Measurements from ENCODE around the gene PACSIN3.

- TF ChIP-seq CTCF (conservative IDR thresholded peaks at IDR 0.05; ENCODE audit: low read depth, low read length) (no peak), EZH2 (IDR thresholded peaks at IDR 0.05; ENCODE audit: borderline replicate concordance, low read depth, low read length, poor library complexity, severe bottlenecking) (no peak)
Observed at GRCh38 chr11:47201015-47201414, 14.8 kb upstream of the PACSIN3 start.

Measured in A673 (cell line).